Endothelial cell of umbilical vein (primary cell): ENCODE measurements around the gene GABBR2. TPM values are rescaled to one million over a fixed set of nuclear protein-coding genes. Genes with fewer than 3 reads are reported as not detected.

ENCODE experiments used
- BruUV-seq: library from RNA; stranded (reverse); fragments of 400-500 nt; replicated peaks from 2 replicates; lab custom pipeline; 2021; lab: Mats Ljungman, UMichigan
- CTCF ChIA-PET: fragments of 300-600, 350-600 bp; sonication (Branson Sonifier 250); formaldehyde crosslinking; loops from one replicate; lab custom pipeline; 2021; ENCODE audit warnings: antibody characterized with exemption, inconsistent platforms; lab: Charles Lee
- POLR2A ChIA-PET: fragments of 300-600, 350-600 bp; sonication (Branson Sonifier 250); formaldehyde crosslinking; loops from one replicate; lab custom pipeline; 2021; ENCODE audit warnings: antibody characterized with exemption, inconsistent platforms; lab: Charles Lee
- DNase-seq: peaks from one replicate; pipeline ENCODE4 v3.0.0-alpha.2; 2011; ENCODE audit warnings: low read depth, low spot score
- FAIRE-seq: peaks from 2 replicates; lab custom pipeline; 2011; peaks lifted over from hg19 to GRCh38; lab: Jason Lieb, UNC
- H2AFZ ChIP-seq: 2 replicates; pipeline ENCODE4 v1.6.0; 2012; ENCODE audit warnings: low read depth, low read length, control low read depth, inconsistent platforms
- H3K27ac ChIP-seq: 2 replicates; pipeline ENCODE4 v1.5.1; 2011; ENCODE audit warnings: low read depth, mild to moderate bottlenecking, control low read depth, low read length, moderate library complexity; ENCODE audit not compliant: insufficient read depth
- H3K27me3 ChIP-seq, 2 experiments: 2 replicates each; pipeline versions ENCODE4 v1.6.0 to v1.6.1; 2011; ENCODE audit warnings: low read length in 2 of 2, mixed read lengths in 1 of 2; ENCODE audit not compliant: control insufficient read depth in 2 of 2, insufficient read depth in 2 of 2
- H3K36me3 ChIP-seq, 2 experiments: 2 replicates in 1 of 2; 3 replicates in 1 of 2; pipeline ENCODE4 v1.5.1; 2011; ENCODE audit warnings: low read length in 2 of 2, mild to moderate bottlenecking in 1 of 2, moderate library complexity in 1 of 2; ENCODE audit not compliant: control insufficient read depth in 2 of 2, insufficient read depth in 2 of 2; ENCODE audit errors: extremely low read depth in 1 of 2
- H3K4me1 ChIP-seq: 3 replicates; pipeline ENCODE4 v1.5.1; 2011; ENCODE audit warnings: mild to moderate bottlenecking, low read length; ENCODE audit not compliant: control insufficient read depth, insufficient read depth; ENCODE audit errors: extremely low read depth
- H3K4me2 ChIP-seq: 2 replicates; pipeline ENCODE4 v1.6.1; 2011; ENCODE audit warnings: low read length, control low read depth, mixed read lengths; ENCODE audit not compliant: insufficient read depth
- H3K4me3 ChIP-seq, 3 experiments: fragments of 200-600 bp in 1 of 3; sonication (generic), shearing (Covaris generic) in 1 of 3; replicated peaks in 1 of 3; 2 replicates each; pipeline ENCODE4 v1.5.1; 2011 to 2016; ENCODE audit warnings: control low read depth in 3 of 3, low read length in 3 of 3, mild to moderate bottlenecking in 2 of 3, inconsistent platforms in 1 of 3, low read depth in 1 of 3, moderate library complexity in 1 of 3; ENCODE audit not compliant: insufficient read depth in 1 of 3
- H3K79me2 ChIP-seq: 2 replicates; pipeline ENCODE4 v1.6.0; 2012; ENCODE audit warnings: low read length, inconsistent platforms; ENCODE audit not compliant: control insufficient read depth, insufficient read depth
- H3K9ac ChIP-seq: replicated peaks from 2 replicates; pipeline ENCODE3; 2011; ENCODE audit warnings: low read length, control low read depth; ENCODE audit not compliant: insufficient read depth; ENCODE audit errors: extremely low read depth
- H3K9me1 ChIP-seq: replicated peaks from 3 replicates; pipeline ENCODE4 v1.6.0; 2011; ENCODE audit warnings: mild to moderate bottlenecking, low read length; ENCODE audit not compliant: control insufficient read depth, insufficient read depth; ENCODE audit errors: extremely low read depth
- H3K9me3 ChIP-seq: replicated peaks from 2 replicates; pipeline ENCODE4 v1.5.1; 2012; ENCODE audit warnings: low read length, inconsistent platforms; ENCODE audit not compliant: control insufficient read depth, insufficient read depth
- H4K20me1 ChIP-seq: replicated peaks from 2 replicates; pipeline ENCODE3; 2011; ENCODE audit warnings: mild to moderate bottlenecking, low read length; ENCODE audit not compliant: control insufficient read depth, insufficient read depth; ENCODE audit errors: extremely low read depth
- CTCF ChIP-seq, 2 donors: IDR thresholded peaks; 1 replicate in 1 of 2; 2 replicates in 1 of 2; pipeline ENCODE4 v1.5.1; 2011; ENCODE audit warnings: low read length in 2 of 2, mild to moderate bottlenecking in 2 of 2, moderate library complexity in 2 of 2, control low read depth in 1 of 2, inconsistent platforms in 1 of 2, low read depth in 1 of 2; ENCODE audit not compliant: insufficient read depth in 1 of 2; ENCODE audit errors: extremely low read depth in 1 of 2
- EZH2 ChIP-seq: IDR thresholded peaks from 2 replicates; pipeline ENCODE4 v1.6.1; 2012; ENCODE audit warnings: borderline replicate concordance, low read depth, mild to moderate bottlenecking, moderate library complexity, low read length, inconsistent platforms; ENCODE audit not compliant: severe bottlenecking
- FOS ChIP-seq: IDR thresholded peaks from 2 replicates; pipeline ENCODE4 v1.6.1; 2011; ENCODE audit warnings: mild to moderate bottlenecking, low read length, moderate library complexity, borderline replicate concordance; ENCODE audit not compliant: insufficient read depth
- GATA2 ChIP-seq: IDR thresholded peaks from 2 replicates; pipeline ENCODE4 v1.7.0; 2011; ENCODE audit warnings: low read depth, mild to moderate bottlenecking, moderate library complexity, mixed read lengths, low read length; ENCODE audit not compliant: insufficient read length, insufficient read depth
- JUN ChIP-seq: IDR thresholded peaks from 2 replicates; pipeline ENCODE4 v1.6.1; 2011; ENCODE audit warnings: borderline replicate concordance, low read depth; ENCODE audit not compliant: insufficient read length, insufficient read depth
- MAX ChIP-seq: IDR thresholded peaks from 2 replicates; pipeline ENCODE4 v1.6.1; 2011; ENCODE audit not compliant: insufficient read depth, insufficient read length
- MYC ChIP-seq: IDR thresholded peaks from one replicate; pipeline ENCODE4 v1.6.1; 2011; ENCODE audit warnings: mild to moderate bottlenecking, low read depth, low read length
- POLR2A ChIP-seq: IDR thresholded peaks from 2 replicates; pipeline ENCODE4 v1.6.1; 2012; ENCODE audit warnings: low read depth, mild to moderate bottlenecking, control low read depth, low read length
- POLR2AphosphoS5 ChIP-seq: IDR thresholded peaks from 2 replicates; pipeline ENCODE4 v1.6.1; 2012; ENCODE audit warnings: low read depth, mild to moderate bottlenecking, control low read depth, low read length, moderate library complexity; ENCODE audit not compliant: insufficient read depth
- dilution Hi-C: fragments of 300-500 bp; cut with MboI; formaldehyde crosslinking; loops from one replicate; pipeline ENCODE4 v1.15.0; 2019; ENCODE audit warnings: low sequenced_read_pairs; ENCODE audit not compliant: extremely low pct_ligation_motif_present
- intact Hi-C: fragments of 100-400 bp; cut with micrococcal nuclease; formaldehyde crosslinking; loops from one replicate; pipeline ENCODE4 v1.10.0; 2022
- polyA plus RNA-seq, 4 experiments: library from polyadenylated mRNA; depleted of rRNA in 3 of 4; stranded (reverse) in 3 of 4; unstranded in 1 of 4; fragments of >200 nt; gene quantifications; 2 replicates each; pipeline versions ENCODE4 v1.2.1 to v1.2.3, GENCODE V29; 2011 to 2012; ENCODE audit warnings: missing spikeins in 1 of 4
- total RNA-seq: library from RNA; stranded (reverse); gene quantifications from 2 replicates; pipeline ENCODE4 v1.2.3, GENCODE V29; 2021

GABBR2 gene
- total and polyA plus RNA-seq, 2 donors (not counting 3 experiments of a cell fraction or from before 2014, with no cell fraction given): 1.1 to 9.2 TPM

DNA sequence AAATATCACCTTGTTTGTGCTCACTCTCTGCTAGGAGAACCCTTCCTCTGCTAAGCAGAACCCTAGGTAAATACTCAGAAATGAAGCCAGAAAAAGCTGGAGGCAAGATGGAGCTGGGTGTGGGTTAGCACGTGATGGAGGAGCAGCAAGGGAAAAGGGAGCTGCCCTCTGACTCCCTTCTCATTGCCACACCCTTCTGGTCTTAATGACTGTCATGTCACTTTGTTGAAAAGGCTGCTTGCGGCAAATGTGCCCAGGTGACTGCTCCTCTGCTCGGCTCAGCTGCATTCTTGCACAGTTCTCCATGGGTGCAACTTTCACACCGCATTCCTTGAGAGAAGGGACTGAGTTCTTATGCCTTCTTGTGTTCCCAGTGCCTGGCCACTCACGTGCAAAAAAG, 416.9 kb downstream of the GABBR2 start:
- intact Hi-C loops (no loop called here), dilution Hi-C loops (loop anchor here (25.0 kb wide), 1 partner anchor 470 kb away; no protein-coding TSS in a partner anchor)
- Histone ChIP-seq H3K36me3 (no peaks in the 10 kb centered on the region), H2AFZ (no peak overlapping the region), H3K4me3 (no peak overlapping the region), H3K4me2 (no peak overlapping the region), H4K20me1 (no peaks in the 10 kb centered on the region), H3K9me3 (no peaks in the 10 kb centered on the region), H3K9ac (no peak overlapping the region), H3K79me2 (no peaks in the 10 kb centered on the region), H3K27me3 (no peaks in the 10 kb centered on the region), H3K9me1 (no peaks in the 10 kb centered on the region), H3K27ac (no peak overlapping the region), H3K4me1 (no peaks in the 10 kb centered on the region)
- FAIRE-seq: no peak
- TF ChIP-seq MYC: no peak
- no TSS peak for BruUV-seq
- ChIA-PET CTCF (interaction anchor here (1.7 kb wide), 1 partner anchor 484 kb away, joined by 6 read pairs; no protein-coding TSS in a partner anchor), POLR2A (no interaction called here)
- DNase-seq: no peak

GRCh38 chr9:98290411-98290810, 418.3 kb downstream of the GABBR2 start:
- BruUV-seq: no TSS peak
- Histone ChIP-seq H3K4me1 (no peaks in the 10 kb centered on the region), H2AFZ (no peak overlapping the region), H3K27me3 (no peaks in the 10 kb centered on the region), H3K4me3 (no peak overlapping the region), H3K36me3 (no peaks in the 10 kb centered on the region), H3K9me1 (no peaks in the 10 kb centered on the region), H4K20me1 (no peaks in the 10 kb centered on the region), H3K9ac (no peak overlapping the region), H3K4me2 (no peak overlapping the region), H3K79me2 (no peaks in the 10 kb centered on the region), H3K9me3 (no peaks in the 10 kb centered on the region), H3K27ac (no peak overlapping the region)
- CTCF ChIA-PET: interaction anchor here (1.7 kb wide), 1 partner anchor 485 kb away, joined by 6 read pairs; no protein-coding TSS in a partner anchor
- dilution Hi-C loops: loop anchor here (25.0 kb wide), 1 partner anchor 472 kb away; no protein-coding TSS in a partner anchor
- POLR2A ChIA-PET: no interaction called here
- DNase-seq (no peak), FAIRE-seq (no peak)
- intact Hi-C loops: no loop called here
- TF ChIP-seq FOS (no peak), POLR2AphosphoS5 (no peak), CTCF (IDR thresholded peaks at IDR 0.05; ENCODE audit: extremely low read depth in 1 of 2, insufficient read depth in 1 of 2, low read depth in 1 of 2, low read length in 2 of 2) (no peak), EZH2 (no peak), GATA2 (no peak), POLR2A (no peak), MAX (no peak), JUN (no peak), MYC (no peak)
